Hematopoietic multipotent progenitor cell treated with erythropoietin and hydrocortisone succinate and interleukin-3 and kit ligand, for 8 days (in vitro differentiated cells): ENCODE measurements around the gene TICAM2.

ENCODE experiments used
- DNase-seq: peaks from one replicate; pipeline ENCODE4 v3.0.0-alpha.2; 2015

Gene TICAM2

DNA sequence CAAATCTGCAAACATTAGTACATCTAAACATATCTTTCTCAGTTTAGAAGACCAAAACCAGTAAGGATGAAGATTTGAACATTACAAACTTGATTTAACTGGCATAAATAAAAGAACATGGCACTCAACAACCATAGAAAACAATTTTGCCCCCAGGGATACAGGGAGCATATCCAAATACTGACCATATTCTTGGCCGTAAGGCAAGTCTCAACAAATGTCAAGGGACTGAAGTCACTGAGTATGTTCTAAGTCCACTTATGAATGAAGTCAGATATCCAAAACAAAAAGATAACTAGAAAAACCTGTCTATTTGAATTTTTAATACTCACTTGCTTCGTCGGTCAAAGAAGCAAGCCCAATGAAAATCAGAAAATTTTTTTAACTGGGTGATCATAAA lies 71.9 kb downstream of the TICAM2 start:
- DNase-seq = no peak
